Spleen (tissue), 11 donors: ENCODE measurements around the gene DEPP1. TPM values are rescaled to one million over a fixed set of nuclear protein-coding genes. Genes with fewer than 3 reads are reported as not detected.

ENCODE experiments used
- DNase-seq: peaks from one replicate; pipeline ENCODE4 v3.0.0-alpha.2; 2020
- H3K27ac ChIP-seq, 8 donors: fragments of 200-600 bp; sonication (generic) in 7 of 8; 1 replicate in 4 of 8; 2 replicates in 4 of 8; pipeline versions ENCODE4 v1.5.0 to v1.8.0; 2016 to 2021; ENCODE audit warnings: inconsistent platforms in 4 of 8, mild to moderate bottlenecking in 4 of 8, moderate library complexity in 1 of 8
- H3K27me3 ChIP-seq, 7 donors: fragments of 200-600 bp; sonication (generic) in 6 of 7; replicated peaks in 1 of 7; 1 replicate in 4 of 7; 2 replicates in 3 of 7; pipeline versions ENCODE4 v1.5.0 to v1.8.0; 2016 to 2021; ENCODE audit warnings: inconsistent platforms in 3 of 7, mild to moderate bottlenecking in 1 of 7
- H3K36me3 ChIP-seq, 6 donors: fragments of 200-600 bp; sonication (generic) in 5 of 6; 1 replicate in 4 of 6; 2 replicates in 2 of 6; pipeline versions ENCODE4 v1.5.0 to v1.8.0; 2016 to 2021; ENCODE audit warnings: inconsistent platforms in 2 of 6
- H3K4me1 ChIP-seq, 6 donors: fragments of 200-600 bp; sonication (generic) in 5 of 6; 1 replicate in 3 of 6; 2 replicates in 3 of 6; pipeline versions ENCODE4 v1.5.0 to v1.8.0; 2016 to 2021; ENCODE audit warnings: inconsistent platforms in 3 of 6
- H3K4me3 ChIP-seq, 8 donors: fragments of 200-600 bp; sonication (generic) in 7 of 8; 1 replicate in 4 of 8; 2 replicates in 4 of 8; pipeline versions ENCODE4 v1.5.0 to v1.8.0; 2016 to 2021; ENCODE audit warnings: inconsistent platforms in 4 of 8, mild to moderate bottlenecking in 4 of 8, moderate library complexity in 2 of 8
- H3K9me3 ChIP-seq, 8 donors: fragments of 200-600 bp; sonication (generic) in 7 of 8; 1 replicate in 4 of 8; 2 replicates in 4 of 8; pipeline versions ENCODE4 v1.5.0 to v1.8.0; 2016 to 2021; ENCODE audit warnings: inconsistent platforms in 4 of 8
- POLR2A ChIP-seq, 3 donors: fragments of 450-650 bp; IDR thresholded peaks; one replicate each; pipeline ENCODE4 v1.5.1; 2017; ENCODE audit warnings: antibody characterized with exemption in 3 of 3, mild to moderate bottlenecking in 1 of 3
- POLR2AphosphoS5 ChIP-seq, 3 donors: sonication (generic); formaldehyde crosslinking; IDR thresholded peaks; one replicate each; pipeline ENCODE4 v1.5.1; 2017; ENCODE audit warnings: antibody characterized with exemption in 3 of 3
- WGBS, 5 donors: extraction: QIAGEN DNeasy Blood & Tissue Kit in 3 of 5; methylation state at CpG; one replicate each; pipeline versions ENCODE4 v1.1.5 to v1.1.7; 2013 to 2018; 5-methylcytosine and 5-hydroxymethylcytosine counted together
- intact Hi-C: fragments of 100-400 bp; cut with DNase I; formaldehyde crosslinking; loops from one replicate; pipeline ENCODE4 v1.15.0; 2023; ENCODE audit warnings: low total_unique reads
- polyA plus RNA-seq, 3 donors: library from polyadenylated mRNA; stranded (reverse); fragments of 200-250 nt; gene quantifications; one replicate each; pipeline ENCODE4 v1.2.1, GENCODE V29; 2013
- total RNA-seq, 7 donors: library from RNA; depleted of rRNA in 3 of 7; stranded (reverse); fragments of >200 nt in 3 of 7; fragmentation: NEBNext Ultra II Directional in 4 of 7; extraction: Animal tissue kit (Norgen Biotek cat#: 25700) in 4 of 7; gene quantifications; one replicate each; pipeline versions ENCODE4 v1.1.0 to v1.2.1, GENCODE V29; 2016 to 2021
- TF ChIP-seq, protein P1 (sequence below), 11 experiments: fragments of 200-600 bp in 7 of 11; fragments of 450-650 bp in 4 of 11; sonication (generic) in 4 of 11; IDR thresholded peaks in 8 of 11; conservative IDR thresholded peaks in 3 of 11; 1 replicate in 7 of 11; 2 replicates in 4 of 11; pipeline versions ENCODE4 v1.4.0 to v1.8.0; 2016 to 2021; ENCODE audit warnings: antibody characterized with exemption in 11 of 11, inconsistent platforms in 4 of 11, mild to moderate bottlenecking in 1 of 11
- donor health status: healthy with polysubstance abuse.
- donor health status: DM: no; HTN: no; CAD: no; lungs with moderate emphysema.
- donor health status: DM: no; HTN: no; CAD: no.
- donor health status: Bipolar disorder and iron deficiency.
- donor health status: healthy.
- donor health status: DM: no; HTN: no; CAD: no.
- donor health status: DM: yes; HTN: yes; CAD: no.

DEPP1 gene
- total and polyA plus RNA-seq, 10 donors: 9.5 to 90.1 (median 18.4) TPM

DNA sequence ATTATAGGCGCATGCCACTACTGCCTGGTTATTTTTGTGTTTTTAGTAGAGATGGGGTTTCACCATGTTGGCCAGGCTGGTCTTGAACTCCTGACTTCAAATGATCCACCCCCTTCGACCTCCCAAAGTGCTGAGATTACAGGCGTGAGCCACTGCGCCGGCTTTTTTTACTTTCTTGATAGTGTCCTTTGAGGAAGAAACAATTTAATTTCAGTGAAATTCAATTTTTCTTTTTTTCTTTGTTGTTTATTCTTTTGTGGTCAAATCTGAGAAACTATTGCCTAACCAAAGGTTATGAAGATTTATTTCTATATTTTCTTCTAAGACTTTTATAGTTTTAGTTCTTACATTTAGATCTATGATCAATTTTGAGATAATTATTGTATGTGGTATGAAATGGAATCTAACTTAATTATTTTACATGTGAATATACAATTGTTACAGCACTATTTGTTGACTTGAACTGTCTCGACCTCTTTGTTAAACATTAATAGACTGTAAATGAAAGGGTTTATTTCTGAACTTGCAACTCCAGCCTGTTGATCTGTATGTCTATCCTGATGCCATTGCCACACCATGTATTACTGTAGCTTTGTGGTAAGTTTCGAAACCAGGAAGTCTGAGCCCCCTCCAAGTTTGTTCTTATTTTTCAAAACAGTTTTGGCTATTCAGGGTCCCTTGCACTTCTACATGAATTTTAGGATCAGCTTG, 38.8 kb downstream of the DEPP1 start:
- intact Hi-C loops: no loop called here
- TF ChIP-seq POLR2AphosphoS5 (IDR thresholded peaks at IDR 0.05) (no peak), POLR2A (IDR thresholded peaks at IDR 0.05) (no peak)
- TF ChIP-seq, protein P1, sequence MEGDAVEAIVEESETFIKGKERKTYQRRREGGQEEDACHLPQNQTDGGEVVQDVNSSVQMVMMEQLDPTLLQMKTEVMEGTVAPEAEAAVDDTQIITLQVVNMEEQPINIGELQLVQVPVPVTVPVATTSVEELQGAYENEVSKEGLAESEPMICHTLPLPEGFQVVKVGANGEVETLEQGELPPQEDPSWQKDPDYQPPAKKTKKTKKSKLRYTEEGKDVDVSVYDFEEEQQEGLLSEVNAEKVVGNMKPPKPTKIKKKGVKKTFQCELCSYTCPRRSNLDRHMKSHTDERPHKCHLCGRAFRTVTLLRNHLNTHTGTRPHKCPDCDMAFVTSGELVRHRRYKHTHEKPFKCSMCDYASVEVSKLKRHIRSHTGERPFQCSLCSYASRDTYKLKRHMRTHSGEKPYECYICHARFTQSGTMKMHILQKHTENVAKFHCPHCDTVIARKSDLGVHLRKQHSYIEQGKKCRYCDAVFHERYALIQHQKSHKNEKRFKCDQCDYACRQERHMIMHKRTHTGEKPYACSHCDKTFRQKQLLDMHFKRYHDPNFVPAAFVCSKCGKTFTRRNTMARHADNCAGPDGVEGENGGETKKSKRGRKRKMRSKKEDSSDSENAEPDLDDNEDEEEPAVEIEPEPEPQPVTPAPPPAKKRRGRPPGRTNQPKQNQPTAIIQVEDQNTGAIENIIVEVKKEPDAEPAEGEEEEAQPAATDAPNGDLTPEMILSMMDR (IDR thresholded peaks at IDR 0.05 in 8 of 11, conservative IDR thresholded peaks at IDR 0.05 in 3 of 11): no peak
- WGBS, 5 donors: 71 to 87% (median 82%) methylated on average over 7 of the region's 7 CpGs

DNA sequence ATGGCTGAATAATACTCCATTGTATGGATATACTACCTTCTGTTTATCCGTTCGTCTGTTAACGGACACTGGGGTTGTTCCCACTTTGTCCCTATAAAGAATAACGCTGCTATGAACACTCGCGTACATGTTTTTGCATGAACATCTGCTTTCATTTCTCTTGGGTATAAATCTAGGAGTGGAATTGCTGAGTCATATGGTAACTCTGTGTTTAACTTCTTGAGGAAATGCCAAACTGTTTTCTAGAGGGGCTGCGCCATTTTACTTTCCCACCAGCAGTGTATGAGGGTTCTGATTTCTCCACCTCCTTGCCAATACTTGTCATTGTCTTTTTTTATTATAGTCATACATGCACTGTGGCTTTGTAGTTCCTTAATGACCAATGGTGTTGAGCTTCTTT, 39.7 kb downstream of the DEPP1 start:
- H3K27me3 ChIP-seq: no peaks in the 10 kb centered on the region
- no peak overlapping the region for H3K4me3 ChIP-seq
- TF ChIP-seq POLR2A (IDR thresholded peaks at IDR 0.05): no peak
- no peak for TF ChIP-seq POLR2AphosphoS5 (IDR thresholded peaks at IDR 0.05)
- TF ChIP-seq, protein P1 (IDR thresholded peaks at IDR 0.05 in 8 of 11, conservative IDR thresholded peaks at IDR 0.05 in 3 of 11): no peak
- H3K4me1 ChIP-seq: peaks cover 0 to 42% (median 17%) of the 10 kb centered on the region in 6 donors
- no peak for DNase-seq
- 80 to 85% (median 83%) methylated on average over 7 of the region's 7 CpGs for WGBS, 5 donors
- H3K9me3 ChIP-seq: peaks cover 0 to 5% (median 2%) of the 10 kb centered on the region in 8 donors
- intact Hi-C loops: no loop called here
- H3K36me3 ChIP-seq: no peaks in the 10 kb centered on the region
- no peak overlapping the region for H3K27ac ChIP-seq

More for the DNA sequence above, 38.8 kb downstream of the DEPP1 start:
- DNase-seq: no peak
- Histone ChIP-seq H3K9me3 (peaks cover 0 to 14% (median 10%) of the 10 kb centered on the region in 8 donors), H3K4me3 (no peak overlapping the region), H3K27me3 (no peaks in the 10 kb centered on the region), H3K36me3 (no peaks in the 10 kb centered on the region), H3K27ac (peak overlapping the region in 2 of 8 donors; percentile 10 to 26), H3K4me1 (peaks cover 0 to 34% (median 12%) of the 10 kb centered on the region in 6 donors)

DNA sequence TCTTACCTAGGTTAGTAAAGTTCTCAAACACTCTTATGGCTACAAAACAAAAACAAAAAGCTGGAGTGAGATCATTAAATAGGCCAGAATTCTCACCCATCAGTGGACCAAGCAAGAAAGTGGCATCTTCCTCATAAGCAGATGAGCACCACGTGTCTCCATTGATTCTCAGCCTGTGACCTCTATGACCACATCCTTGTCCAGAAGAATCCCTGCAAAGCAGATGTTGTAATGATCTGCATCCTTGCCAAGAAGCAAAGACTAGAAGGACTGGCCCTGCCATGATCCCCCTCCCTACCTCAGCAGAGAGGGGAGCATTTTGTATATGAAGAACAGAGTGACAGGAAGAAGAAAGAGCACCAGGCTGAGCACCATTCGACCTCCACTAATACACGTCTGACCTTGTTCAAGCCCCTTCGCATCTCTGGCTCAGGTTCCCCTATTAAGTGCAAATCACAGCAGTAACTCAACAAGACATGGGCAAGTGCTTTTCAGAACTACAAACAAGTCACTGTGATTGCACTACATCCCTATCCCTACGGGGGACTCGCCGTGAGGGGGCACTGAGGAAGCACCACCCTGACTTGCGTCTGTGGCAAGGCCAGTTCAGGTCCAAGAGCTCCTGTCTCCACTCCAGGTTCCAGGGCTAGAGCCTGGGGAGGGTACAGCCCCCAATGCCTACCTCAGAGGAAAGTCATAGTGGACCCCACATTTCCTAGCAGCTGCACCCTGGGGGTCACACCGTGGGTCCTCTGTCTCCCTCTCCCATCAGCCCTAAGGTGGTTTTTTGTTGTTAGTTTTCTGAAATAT, 41.2 kb downstream of the DEPP1 start:
- H3K27ac ChIP-seq: no peak overlapping the region
- no peaks in the 10 kb centered on the region for H3K27me3 ChIP-seq
- intact Hi-C loops: no loop called here
- no peak for TF ChIP-seq POLR2A (IDR thresholded peaks at IDR 0.05)
- TF ChIP-seq, protein P1 (IDR thresholded peaks at IDR 0.05 in 8 of 11, conservative IDR thresholded peaks at IDR 0.05 in 3 of 11): no peak
- no peak for TF ChIP-seq POLR2AphosphoS5 (IDR thresholded peaks at IDR 0.05)
- no peaks in the 10 kb centered on the region for H3K36me3 ChIP-seq
- DNase-seq: peak; percentile 58
- H3K4me1 ChIP-seq: peaks cover 0 to 58% (median 25%) of the 10 kb centered on the region in 6 donors
- no peak overlapping the region for H3K4me3 ChIP-seq
- H3K9me3 ChIP-seq: no peaks in the 10 kb centered on the region
- WGBS, 5 donors: 75 to 85% (median 80%) methylated on average over 9 of the region's 9 CpGs
